SU-DHL-6 (cell line): Measurements from ENCODE around the gene TXNDC11.
"Not testable (repeated sequence)": the region's sequence is repeated elsewhere in the genome, so short reads cannot be mapped to it uniquely, and the experiment has no call there.

Source experiments
- H2AFZ ChIP-seq: fragments of 200-600 bp; sonication (generic); 2 replicates; pipeline ENCODE4 v1.6.1; 2014; ENCODE audit warnings: low read depth, mild to moderate bottlenecking, moderate library complexity, mixed read lengths, antibody characterized with exemption, low read length; ENCODE audit not compliant: severe bottlenecking
- H3F3A ChIP-seq: fragments of 200-600 bp; shearing (Covaris generic); 2 replicates; pipeline ENCODE4 v1.6.0; 2016; ENCODE audit warnings: antibody characterized with exemption, mild to moderate bottlenecking; ENCODE audit not compliant: insufficient read depth
- H3K27ac ChIP-seq: fragments of 200-600 bp; sonication (generic); 2 replicates; pipeline ENCODE4 v1.5.1; 2016; ENCODE audit warnings: low read depth, mild to moderate bottlenecking, low read length, moderate library complexity, mixed read lengths
- H3K27me3 ChIP-seq: fragments of 200-600 bp; sonication (generic), shearing (Covaris generic); 2 replicates; pipeline ENCODE4 v1.6.0; 2014; ENCODE audit warnings: mild to moderate bottlenecking, low read length
- H3K36me3 ChIP-seq: fragments of 200-600 bp; sonication (generic); 2 replicates; pipeline ENCODE4 v1.6.1; 2014; ENCODE audit warnings: mild to moderate bottlenecking, low read length, mixed read lengths
- H3K4me2 ChIP-seq: fragments of 300-600, 200-600 bp; shearing (Covaris generic), sonication (generic); 2 replicates; pipeline ENCODE4 v1.6.0; 2014; ENCODE audit warnings: low read length, low read depth, mild to moderate bottlenecking; ENCODE audit not compliant: poor library complexity, severe bottlenecking
- H3K4me3 ChIP-seq: fragments of 200-600 bp; sonication (generic); 2 replicates; pipeline ENCODE4 v1.5.1; 2014; ENCODE audit warnings: antibody characterized with exemption, low read length, mild to moderate bottlenecking, mixed read lengths; ENCODE audit not compliant: insufficient read depth, poor library complexity, severe bottlenecking
- H3K79me2 ChIP-seq: fragments of 200-600 bp; sonication (generic); 2 replicates; pipeline ENCODE4 v1.6.1; 2014; ENCODE audit warnings: mild to moderate bottlenecking, low read length, moderate library complexity; ENCODE audit not compliant: insufficient read depth
- H3K9ac ChIP-seq: fragments of 200-600 bp; sonication (generic); 2 replicates; pipeline ENCODE4 v1.7.0; 2014; ENCODE audit warnings: mild to moderate bottlenecking, low read length
- H3K9me2 ChIP-seq: fragments of 200-600 bp; sonication (generic); replicated peaks from 2 replicates; pipeline ENCODE4 v1.6.1; 2014; ENCODE audit warnings: low read length; ENCODE audit not compliant: insufficient read depth
- H3K9me3 ChIP-seq: fragments of 200-600 bp; sonication (generic); 2 replicates; pipeline ENCODE4 v1.6.1; 2014; ENCODE audit warnings: low read length, mixed read lengths; ENCODE audit not compliant: insufficient read depth
- H4K20me1 ChIP-seq: fragments of 200-600 bp; sonication (generic); 2 replicates; pipeline ENCODE4 v1.6.1; 2014; ENCODE audit warnings: low read depth, mild to moderate bottlenecking, antibody characterized with exemption, low read length, moderate library complexity, mixed read lengths
- CTCF ChIP-seq: fragments of 200-600 bp; sonication (generic); IDR thresholded peaks from one replicate; pipeline ENCODE4 v1.5.1; 2017; ENCODE audit warnings: antibody characterized with exemption, mild to moderate bottlenecking, low read length, moderate library complexity; ENCODE audit not compliant: insufficient read depth, poor library complexity, severe bottlenecking
- EZH2phosphoT487 ChIP-seq: fragments of 200-600 bp; sonication (generic), shearing (Covaris generic); conservative IDR thresholded peaks from 2 replicates; pipeline ENCODE4 v1.6.1; 2018; ENCODE audit warnings: mild to moderate bottlenecking, antibody characterized with exemption, low read length, moderate library complexity, mixed read lengths

TXNDC11 gene

GRCh38 chr16:11742536-11743307, at the start of gene TXNDC11:
Gene TXNDC11 (minus strand): TSS chr16:11742857. CDS start chr16:11742730, 127 bp downstream.
- Histone ChIP-seq H3K27me3 (no peaks in the 10 kb centered on the region), H3K4me2 (peak within 1 kb of the TSS; percentile 76), H3K9me2 (no peaks in the 10 kb centered on the region), H4K20me1 (no peaks in the 10 kb centered on the region; the same call in 1 of the 2 replicates), H3K4me3 (peak within 1 kb of the TSS; percentile 87), H3K79me2 (peaks cover 47% of the 10 kb centered on the region), H3K9ac (peak within 1 kb of the TSS; percentile 91), H3F3A (peaks cover 23% of the 10 kb centered on the region), H3K9me3 (no peaks in the 10 kb centered on the region), H2AFZ (peak within 1 kb of the TSS; percentile 78), H3K27ac (peak within 1 kb of the TSS; percentile 79), H3K36me3 (peaks cover 2% of the 10 kb centered on the region; the same call in 1 of the 2 replicates)
- TF ChIP-seq EZH2phosphoT487 (no peak), CTCF (no peak)

GRCh38 chr16:11791144-11791828, 48.6 kb upstream of the TXNDC11 start:
- peaks cover 6% of the 10 kb centered on the region; the same call in 1 of the 2 replicates for H3K36me3 ChIP-seq
- H3K79me2 ChIP-seq = peaks cover 100% of the 10 kb centered on the region
- H3F3A ChIP-seq = peaks cover 20% of the 10 kb centered on the region
- no peaks in the 10 kb centered on the region for H3K9me3 ChIP-seq
- H4K20me1 ChIP-seq = peaks cover 4% of the 10 kb centered on the region; the same call in 1 of the 2 replicates
- no peaks in the 10 kb centered on the region for H3K27me3 ChIP-seq
- H3K27ac ChIP-seq = peak overlapping the region; percentile 9; the same call in 1 of the 2 replicates
- TF ChIP-seq CTCF = no peak
- TF ChIP-seq EZH2phosphoT487 = no peak
- no peak overlapping the region for H3K9ac ChIP-seq
- H3K4me3 ChIP-seq = no peak overlapping the region
- H3K9me2 ChIP-seq = no peaks in the 10 kb centered on the region
- H3K4me2 ChIP-seq = no peak overlapping the region
- no peak overlapping the region for H2AFZ ChIP-seq

GRCh38 chr16:11788914-11789313, 46.3 kb upstream of the TXNDC11 start:
- TF ChIP-seq CTCF (no peak), EZH2phosphoT487 (no peak)
- H3K36me3 ChIP-seq = no peaks in the 10 kb centered on the region
- H3K4me2 ChIP-seq = no peak overlapping the region
- H3K4me3 ChIP-seq = no peak overlapping the region
- H3F3A ChIP-seq = peaks cover 26% of the 10 kb centered on the region
- no peaks in the 10 kb centered on the region for H3K27me3 ChIP-seq
- H3K79me2 ChIP-seq = peaks cover 97% of the 10 kb centered on the region
- H3K9ac ChIP-seq = no peak overlapping the region
- peaks cover 4% of the 10 kb centered on the region; the same call in 1 of the 2 replicates for H4K20me1 ChIP-seq
- no peak overlapping the region for H2AFZ ChIP-seq
- H3K9me3 ChIP-seq = no peaks in the 10 kb centered on the region
- H3K9me2 ChIP-seq = no peaks in the 10 kb centered on the region
- no peak overlapping the region for H3K27ac ChIP-seq

GRCh38 chr16:11784980-11785599, 42.4 kb upstream of the TXNDC11 start:
- peaks cover 93% of the 10 kb centered on the region for H3K79me2 ChIP-seq
- H3K4me2 ChIP-seq = peak overlapping the region; percentile 13
- not testable (repeated sequence) for H3K27me3 ChIP-seq, H3K9me3 ChIP-seq, H3K36me3 ChIP-seq, H3K4me3 ChIP-seq, H3K9me2 ChIP-seq, H3K9ac ChIP-seq, H2AFZ ChIP-seq, H4K20me1 ChIP-seq
- H3F3A ChIP-seq = peaks cover 55% of the 10 kb centered on the region
- H3K27ac ChIP-seq = peak overlapping the region; percentile 55

- H3K9ac ChIP-seq = 0 out of 2 replicates have a peak overlapping the region, but pooled peaks have one; percentile 67
- peaks cover 93% of the 10 kb centered on the region for H3K79me2 ChIP-seq
- H3K36me3 ChIP-seq = peaks cover 12% of the 10 kb centered on the region; the same call in 1 of the 2 replicates
- peak overlapping the region; percentile 91 for H3K27ac ChIP-seq
- not testable (repeated sequence) for H3K27me3 ChIP-seq, H4K20me1 ChIP-seq, H2AFZ ChIP-seq, H3K4me3 ChIP-seq, H3K9me2 ChIP-seq, H3K9me3 ChIP-seq
- peak overlapping the region; percentile 87 for H3K4me2 ChIP-seq
- peaks cover 60% of the 10 kb centered on the region for H3F3A ChIP-seq
Observed at GRCh38 chr16:11784381-11784780, 41.7 kb upstream of the TXNDC11 start.
